Activated gamma-delta T cell treated with anti-CD3 and anti-CD28 coated beads, Interleukin-2, amount 50 U/mL, for 16 hours (primary cell): ENCODE results near the gene COX6A2.
A peak's percentile ranks its signal among the peaks of the same experiment; 100 is the strongest.

Experiments
- DNase-seq: peaks from one replicate; pipeline ENCODE4 v3.0.0-alpha.2; 2020; ENCODE audit warnings: low read depth

COX6A2 gene

GRCh38 chr16:31428279-31428597 lies at the start of gene COX6A2:
Gene COX6A2 (minus strand): TSS chr16:31428360. CDS start chr16:31428325, 35 bp downstream.
- DNase-seq = no peak

GRCh38 chr16:31477220-31478216 lies 49.4 kb upstream of the COX6A2 start:
- no peak for DNase-seq

- peak; percentile 76 for DNase-seq
Measured at GRCh38 chr16:31476303-31477219, 48.4 kb upstream of the COX6A2 start.

GRCh38 chr16:31475946-31476302 lies 47.8 kb upstream of the COX6A2 start:
- no peak for DNase-seq

GRCh38 chr16:31474773-31475738 lies 46.9 kb upstream of the COX6A2 start:
- no peak for DNase-seq

GRCh38 chr16:31474173-31474714 lies 46.1 kb upstream of the COX6A2 start:
- no peak for DNase-seq

GRCh38 chr16:31473264-31473984 lies 45.3 kb upstream of the COX6A2 start:
- no peak for DNase-seq

- no peak for DNase-seq
Measured at GRCh38 chr16:31472709-31473203, 44.6 kb upstream of the COX6A2 start.

- no peak for DNase-seq
Measured at GRCh38 chr16:31471875-31472708, 43.9 kb upstream of the COX6A2 start, which contains the start of gene TGFB1I1. Gene TGFB1I1 (plus strand): TSS chr16:31472152. CDS start chr16:31472189, 37 bp downstream.

GRCh38 chr16:31471241-31471874 lies 43.2 kb upstream of the COX6A2 start:
- no peak for DNase-seq

- DNase-seq = no peak
Measured at GRCh38 chr16:31470615-31471014, 42.5 kb upstream of the COX6A2 start.

GRCh38 chr16:31467858-31468257 lies 39.7 kb upstream of the COX6A2 start:
- DNase-seq = no peak

- DNase-seq = no peak
Measured at GRCh38 chr16:31467151-31467773, 39.1 kb upstream of the COX6A2 start.

GRCh38 chr16:31466381-31466841 lies 38.3 kb upstream of the COX6A2 start:
- DNase-seq = no peak

- DNase-seq = no peak
Measured at GRCh38 chr16:31465788-31466370, 37.7 kb upstream of the COX6A2 start.

GRCh38 chr16:31464781-31465260 lies 36.7 kb upstream of the COX6A2 start:
- no peak for DNase-seq

GRCh38 chr16:31464348-31464769 lies 36.2 kb upstream of the COX6A2 start:
- DNase-seq = no peak
